ENCODE measurements around the gene ARMC10.

- TF ChIP-seq CTCF (IDR thresholded peaks at IDR 0.05), result no peak
- no peak for TF ChIP-seq POLR2A (IDR thresholded peaks at IDR 0.05)
Observed at GRCh38 chr7:103119791-103120291, 44.9 kb downstream of the ARMC10 start.

Measured in right lobe of liver (tissue), 4 donors.